Right cardiac atrium (tissue), 5 donors: ENCODE data around the gene FAM120AOS. TPM values are rescaled to one million over a fixed set of nuclear protein-coding genes. Genes with fewer than 3 reads are reported as not detected.

Experiments
- ATAC-seq, 2 donors: fragments of 200-7000 bp; cut with Tn5 transposase; one replicate each; pipeline versions ENCODE4 v1.8.0 to v1.9.1; 2020; ENCODE audit warnings: moderate library complexity in 2 of 2, mild to moderate bottlenecking in 1 of 2
- DNase-seq, 3 donors: peaks; one replicate each; pipeline ENCODE4 v3.0.0-alpha.2; 2020
- H3K27ac ChIP-seq: one replicate; pipeline ENCODE4 v1.5.1; 2013; ENCODE audit warnings: mild to moderate bottlenecking, low read length, control low read depth, moderate library complexity
- H3K27me3 ChIP-seq: one replicate; pipeline ENCODE4 v1.6.1; 2013; ENCODE audit not compliant: control insufficient read depth, insufficient read depth
- H3K4me1 ChIP-seq: one replicate; pipeline ENCODE4 v1.6.1; 2013; ENCODE audit warnings: low read length; ENCODE audit not compliant: control insufficient read depth, insufficient read depth
- H3K4me3 ChIP-seq: one replicate; pipeline ENCODE4 v1.5.1; 2013; ENCODE audit warnings: low read length, control low read depth
- H3K9me3 ChIP-seq: one replicate; pipeline ENCODE4 v1.6.1; 2013; ENCODE audit warnings: low read length; ENCODE audit not compliant: control insufficient read depth
- WGBS: extraction: QIAGEN DNeasy Blood & Tissue Kit; methylation state at CpG from one replicate; pipeline ENCODE4 v1.1.7; 2013; 5-methylcytosine and 5-hydroxymethylcytosine counted together
- intact Hi-C, 4 donors: fragments of 100-400 bp; cut with DNase I; formaldehyde crosslinking; loops; one replicate each; pipeline versions ENCODE4 v1.11.0 to v1.14.0; 2022 to 2023
- polyA plus RNA-seq: library from polyadenylated mRNA; stranded (reverse); fragments of 200-250 nt; gene quantifications from one replicate; pipeline ENCODE4 v1.2.3, GENCODE V29; 2013
- total RNA-seq, 4 donors: library from RNA; stranded (reverse); fragmentation: NEBNext Ultra II Directional; extraction: Animal tissue kit (Norgen Biotek cat#: 25700); gene quantifications; one replicate each; pipeline ENCODE4 v1.2.1, GENCODE V29; 2021
- donor health status: healthy with polysubstance abuse.
- donor health status: DM: no; HTN: yes; CAD: no.
- donor health status: DM: no; HTN: no; CAD: no.
- donor health status: DM: no; HTN: yes; CAD: no; lungs with severe emphysema.
- donor health status: DM: yes; HTN: yes; CAD: no.

Gene FAM120AOS
- total and polyA plus RNA-seq, 5 donors = 38.2 to 45.6 (median 39.8) TPM

GRCh38 chr9:93467462-93467861 is 14.1 kb upstream of the FAM120AOS start:
- Histone ChIP-seq H3K27me3 (no peaks in the 10 kb centered on the region), H3K27ac (peak overlapping the region; percentile 48), H3K4me1 (peaks cover 17% of the 10 kb centered on the region), H3K9me3 (no peaks in the 10 kb centered on the region), H3K4me3 (no peak overlapping the region)
- ATAC-seq (no peak), DNase-seq (no peak)
- intact Hi-C loops = no loop called here
- WGBS = 81% methylated on average over 3 of the region's 3 CpGs

GRCh38 chr9:93467062-93467416 is 13.7 kb upstream of the FAM120AOS start:
- Histone ChIP-seq H3K27ac (no peak overlapping the region), H3K4me3 (no peak overlapping the region), H3K9me3 (no peaks in the 10 kb centered on the region), H3K4me1 (peaks cover 17% of the 10 kb centered on the region), H3K27me3 (no peaks in the 10 kb centered on the region)
- intact Hi-C loops = no loop called here
- DNase-seq (no peak), ATAC-seq (no peak)
- 38% methylated on average over 3 of the region's 3 CpGs for WGBS

- H3K27ac ChIP-seq = peak overlapping the region; percentile 56
- no peaks in the 10 kb centered on the region for H3K27me3 ChIP-seq
- intact Hi-C loops = no loop called here
- H3K4me3 ChIP-seq = no peak overlapping the region
- H3K4me1 ChIP-seq = peaks cover 17% of the 10 kb centered on the region
- ATAC-seq = no peak
- 54% methylated on average over 7 of the region's 7 CpGs for WGBS
- DNase-seq = no peak
- no peaks in the 10 kb centered on the region for H3K9me3 ChIP-seq
Measured at GRCh38 chr9:93466416-93467061, 13.2 kb upstream of the FAM120AOS start.

DNA sequence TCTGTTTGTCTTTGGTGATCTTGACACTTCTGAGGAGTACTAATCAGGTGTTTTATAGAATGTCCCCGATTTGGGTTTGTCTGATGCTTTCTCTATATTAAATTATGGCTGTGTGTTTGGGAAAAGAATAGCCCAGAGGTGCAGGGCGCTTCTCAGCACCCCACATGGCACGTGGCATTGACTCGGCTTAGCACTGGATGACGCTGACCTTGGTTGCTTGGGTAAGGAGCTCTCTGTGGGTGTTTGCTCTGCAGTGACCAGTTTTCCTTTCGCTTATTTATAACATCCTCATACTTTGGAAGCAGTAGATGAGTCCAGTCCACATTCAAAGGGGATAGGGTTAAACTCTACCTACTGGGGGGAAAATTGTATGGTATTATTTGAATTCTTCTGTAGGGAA is 12.5 kb upstream of the FAM120AOS start:
- H3K9me3 ChIP-seq = no peaks in the 10 kb centered on the region
- peak overlapping the region; percentile 30 for H3K27ac ChIP-seq
- H3K4me1 ChIP-seq = peaks cover 17% of the 10 kb centered on the region
- no peaks in the 10 kb centered on the region for H3K27me3 ChIP-seq
- 81% methylated on average over 6 of the region's 6 CpGs for WGBS
- ATAC-seq (peak; percentile 27 to 46), DNase-seq (no peak)
- no peak overlapping the region for H3K4me3 ChIP-seq
- intact Hi-C loops = no loop called here

DNA sequence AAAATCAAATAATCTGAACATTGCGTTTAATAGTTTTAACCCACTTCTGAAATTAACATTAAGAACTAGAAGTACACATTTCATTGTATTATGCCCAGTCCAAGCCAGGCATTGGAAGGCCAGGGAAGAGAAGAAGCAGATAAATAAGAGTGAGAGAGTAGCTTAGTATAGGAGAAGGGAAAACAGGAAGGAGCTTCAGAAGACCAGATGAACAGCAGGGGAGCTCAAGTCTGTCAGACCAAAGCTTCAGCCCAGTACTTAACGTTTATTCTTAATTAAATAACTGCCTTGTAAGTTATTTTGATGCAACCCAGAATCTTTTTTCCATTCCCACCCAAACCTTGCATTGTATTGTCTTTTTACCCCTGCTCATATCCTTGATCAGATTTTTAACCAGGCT is 11.5 kb upstream of the FAM120AOS start:
- 58% methylated on average over 2 of the region's 2 CpGs for WGBS
- Histone ChIP-seq H3K9me3 (no peaks in the 10 kb centered on the region), H3K4me3 (no peak overlapping the region), H3K27me3 (no peaks in the 10 kb centered on the region), H3K27ac (no peak overlapping the region), H3K4me1 (peaks cover 19% of the 10 kb centered on the region)
- intact Hi-C loops = no loop called here
- DNase-seq (no peak), ATAC-seq (no peak)

DNA sequence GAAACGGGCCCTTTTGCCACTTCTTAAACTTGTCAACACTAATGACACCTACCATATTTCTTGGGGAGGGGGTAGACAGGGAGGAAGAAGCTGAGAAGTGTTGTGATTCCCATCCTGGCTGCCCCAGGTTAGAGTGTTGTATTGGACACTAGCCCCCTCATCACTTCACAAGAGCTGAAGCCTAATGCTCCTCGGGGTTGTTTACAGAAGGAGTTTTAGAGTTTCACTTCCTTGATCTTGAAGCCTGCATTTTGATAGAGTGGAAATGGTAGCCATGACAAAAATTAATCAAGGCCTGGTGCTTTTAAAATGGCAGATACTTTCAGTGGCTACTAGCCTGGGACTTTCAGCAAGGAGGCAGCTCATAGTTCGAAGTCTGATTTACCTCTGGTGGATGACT is 11.0 kb upstream of the FAM120AOS start:
- intact Hi-C loops = no loop called here
- WGBS = 66% methylated on average over 3 of the region's 3 CpGs

GRCh38 chr9:93463638-93464248 is 10.4 kb upstream of the FAM120AOS start:
- Histone ChIP-seq H3K27ac (no peak overlapping the region), H3K9me3 (no peaks in the 10 kb centered on the region), H3K4me3 (no peak overlapping the region), H3K4me1 (peaks cover 21% of the 10 kb centered on the region), H3K27me3 (no peaks in the 10 kb centered on the region)
- ATAC-seq = no peak
- intact Hi-C loops = no loop called here
- DNase-seq = no peak
- 92% methylated on average over 4 of the region's 4 CpGs for WGBS

More for the DNA sequence above, 11.0 kb upstream of the FAM120AOS start:
- Histone ChIP-seq H3K27me3 (no peaks in the 10 kb centered on the region), H3K4me1 (peaks cover 21% of the 10 kb centered on the region), H3K4me3 (no peak overlapping the region), H3K27ac (no peak overlapping the region), H3K9me3 (no peaks in the 10 kb centered on the region)
- DNase-seq (no peak), ATAC-seq (no peak)

GRCh38 chr9:93461821-93462220 is 8.4 kb upstream of the FAM120AOS start:
- peaks cover 21% of the 10 kb centered on the region for H3K4me1 ChIP-seq
- 75% methylated on average over 2 of the region's 2 CpGs for WGBS
- no peaks in the 10 kb centered on the region for H3K9me3 ChIP-seq
- no peaks in the 10 kb centered on the region for H3K27me3 ChIP-seq
- no peak overlapping the region for H3K27ac ChIP-seq
- intact Hi-C loops = no loop called here
- DNase-seq = no peak
- no peak for ATAC-seq
- H3K4me3 ChIP-seq = no peak overlapping the region

DNA sequence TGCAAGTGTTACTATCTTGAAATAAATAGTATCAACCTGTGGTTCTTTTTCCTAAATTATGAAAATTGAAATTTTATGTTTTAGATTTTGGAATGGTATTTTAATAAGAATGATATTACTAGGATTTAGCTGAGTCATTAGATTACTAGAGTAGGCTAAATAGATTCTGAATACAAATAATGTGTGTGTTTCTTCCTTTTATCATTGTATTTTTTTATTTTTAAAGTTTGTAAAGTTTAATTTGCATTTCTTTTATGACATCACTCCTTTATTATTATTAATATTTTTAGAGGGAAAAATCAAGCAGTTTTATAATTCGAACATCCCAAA is 8.0 kb upstream of the FAM120AOS start:
- Histone ChIP-seq H3K27ac (no peak overlapping the region), H3K4me1 (peaks cover 17% of the 10 kb centered on the region), H3K9me3 (no peaks in the 10 kb centered on the region), H3K4me3 (no peak overlapping the region), H3K27me3 (no peaks in the 10 kb centered on the region)
- intact Hi-C loops = no loop called here
- DNase-seq = no peak
- WGBS = 100% methylated on average over 1 of the region's 1 CpG
- ATAC-seq = no peak

GRCh38 chr9:93460689-93461413 is 7.5 kb upstream of the FAM120AOS start:
- Histone ChIP-seq H3K27me3 (no peaks in the 10 kb centered on the region), H3K4me1 (peaks cover 14% of the 10 kb centered on the region), H3K4me3 (no peak overlapping the region), H3K27ac (no peak overlapping the region), H3K9me3 (no peaks in the 10 kb centered on the region)
- ATAC-seq (no peak), DNase-seq (no peak)
- intact Hi-C loops = no loop called here
- 93% methylated on average over 3 of the region's 3 CpGs for WGBS

DNA sequence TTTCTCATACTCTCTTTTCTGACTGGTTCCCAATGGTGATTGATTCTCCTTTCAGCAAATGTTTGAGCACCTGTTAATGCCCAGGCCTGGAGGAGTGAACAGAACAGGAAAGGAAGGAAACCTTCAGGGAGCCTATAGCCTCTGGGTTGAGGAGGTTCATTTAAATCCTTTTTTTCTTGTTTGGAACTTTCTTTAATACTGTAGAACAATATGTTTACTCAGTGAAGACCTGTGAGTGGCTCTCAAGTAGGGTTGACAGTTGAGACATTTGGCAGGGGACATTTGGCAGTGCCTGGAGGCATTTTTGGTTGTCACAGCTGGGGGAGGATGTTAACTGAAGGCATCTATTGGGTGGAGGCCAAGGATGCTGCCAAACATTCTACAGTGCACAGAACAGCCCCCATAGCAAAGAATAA is 6.1 kb upstream of the FAM120AOS start:
- Histone ChIP-seq H3K4me3 (no peak overlapping the region), H3K27ac (peak overlapping the region; percentile 71), H3K27me3 (no peaks in the 10 kb centered on the region), H3K9me3 (no peaks in the 10 kb centered on the region), H3K4me1 (peaks cover 14% of the 10 kb centered on the region)
- intact Hi-C loops = loop anchor here (10.0 kb wide), 3 partner anchors 65 to 365 kb away; partner anchors contain the start of gene CARD19 (in 1 of the 4)
- peak; percentile 59 to 74 for ATAC-seq
- DNase-seq = peak in 1 of 3 donors; percentile 54
